ENCODE results near the gene ENAH.
"Not testable (repeated sequence)": the region's sequence is repeated elsewhere in the genome, so short reads cannot be mapped to it uniquely, and the experiment has no call there.

Gene ENAH

DNA sequence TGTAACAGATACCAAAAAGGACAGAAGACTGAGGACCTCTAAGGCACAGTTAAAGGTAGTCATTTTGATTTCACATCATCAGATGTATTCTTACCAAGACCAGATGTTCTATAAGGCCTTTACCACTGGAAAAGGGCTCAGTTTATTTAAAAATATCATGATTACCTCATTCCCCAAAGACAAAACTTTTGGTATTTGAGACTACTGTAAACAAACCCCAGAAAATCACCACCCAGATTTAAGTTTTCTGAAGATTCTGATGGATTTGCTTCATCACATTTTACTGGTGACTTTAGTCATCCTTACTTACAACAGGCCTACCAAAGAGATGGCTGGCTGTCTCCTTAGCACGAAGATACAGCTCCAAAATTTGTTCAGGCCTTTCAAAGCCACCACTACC lies 8.3 kb downstream of the ENAH start:
- no peak for DNase-seq

DNA sequence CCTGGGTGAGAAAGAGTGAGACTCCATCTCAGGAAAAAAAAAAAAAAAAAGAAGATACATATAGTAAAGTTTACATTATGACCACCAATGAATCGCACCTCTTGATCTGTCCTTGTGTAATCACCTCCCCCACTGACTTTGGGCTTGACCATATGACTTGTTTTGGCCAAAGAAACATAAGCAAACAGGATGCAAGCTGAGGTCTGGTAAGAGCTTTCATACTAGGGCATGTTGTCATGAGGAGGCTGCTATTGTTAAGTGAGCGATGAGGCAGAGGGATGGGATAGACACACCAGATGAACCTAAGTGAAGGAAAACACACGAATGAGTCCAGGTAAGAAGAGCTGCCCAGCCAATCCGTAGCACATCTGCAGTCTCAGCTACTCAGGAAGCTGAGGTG lies 10.7 kb downstream of the ENAH start:
- DNase-seq = no peak

DNA sequence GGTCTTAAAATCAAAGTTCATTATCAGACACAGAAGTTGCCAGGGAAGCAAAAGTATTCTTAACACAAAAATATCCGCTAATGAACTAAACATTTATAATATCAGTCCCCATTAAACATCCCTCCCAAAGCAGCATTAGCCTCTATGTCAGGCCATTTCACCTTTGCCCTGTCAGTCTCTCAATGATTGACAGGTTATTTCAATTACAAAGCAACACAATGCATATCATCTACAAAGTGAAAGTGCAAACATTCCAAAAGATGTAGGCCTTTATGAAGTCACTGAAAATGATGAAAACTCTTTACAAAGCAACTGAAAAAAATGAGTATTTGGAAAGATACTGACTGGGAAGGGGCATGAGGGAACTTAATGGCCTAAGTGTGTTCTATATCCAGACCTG lies 14.1 kb downstream of the ENAH start:
- no peak for DNase-seq

DNA sequence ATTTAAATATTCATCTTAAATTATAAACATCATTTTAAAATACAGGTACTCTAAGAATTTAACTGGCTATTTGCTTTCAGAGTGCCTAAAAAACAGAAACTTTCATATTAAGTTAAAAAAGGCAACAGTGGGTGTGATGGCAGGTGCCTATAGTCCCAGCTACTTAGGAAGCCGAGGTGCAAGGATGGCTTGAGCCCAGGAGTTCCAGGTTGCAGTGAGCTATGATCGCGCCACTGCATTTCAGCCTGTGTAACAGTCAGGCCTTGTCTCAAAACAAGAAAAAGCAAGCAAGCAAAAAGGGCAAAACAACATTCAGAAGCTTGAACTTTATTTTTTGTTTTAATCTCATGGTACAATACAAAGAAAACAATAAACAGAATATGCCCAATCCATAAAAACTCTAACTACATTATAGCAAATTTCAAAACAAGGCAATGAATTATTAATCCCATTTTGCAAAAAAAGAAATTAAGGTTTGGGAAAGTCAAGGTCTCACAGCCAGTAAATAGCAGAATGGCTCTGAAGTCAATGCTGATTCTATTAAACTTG lies 15.2 kb downstream of the ENAH start:
- no peak for DNase-seq

DNA sequence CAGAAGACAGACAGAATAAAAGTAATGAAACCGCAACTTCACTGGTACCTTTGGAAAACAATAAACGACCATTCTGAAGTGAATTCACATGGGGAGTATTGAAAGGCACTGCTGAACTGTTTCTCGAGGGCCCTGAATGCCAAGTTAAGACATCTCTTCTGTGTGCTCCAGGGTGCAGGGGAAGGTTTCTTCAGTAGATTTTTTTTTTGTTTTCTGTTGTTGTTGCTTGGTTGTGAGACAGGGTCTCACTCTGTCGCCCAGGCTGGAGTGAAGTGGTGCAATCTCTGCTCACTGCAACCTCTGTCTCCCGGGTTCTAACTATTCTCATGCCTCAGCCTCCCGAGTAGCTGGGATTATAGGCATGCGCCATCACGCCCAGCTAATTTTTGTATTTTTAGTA lies 15.9 kb downstream of the ENAH start:
- not testable (repeated sequence) for DNase-seq

DNA sequence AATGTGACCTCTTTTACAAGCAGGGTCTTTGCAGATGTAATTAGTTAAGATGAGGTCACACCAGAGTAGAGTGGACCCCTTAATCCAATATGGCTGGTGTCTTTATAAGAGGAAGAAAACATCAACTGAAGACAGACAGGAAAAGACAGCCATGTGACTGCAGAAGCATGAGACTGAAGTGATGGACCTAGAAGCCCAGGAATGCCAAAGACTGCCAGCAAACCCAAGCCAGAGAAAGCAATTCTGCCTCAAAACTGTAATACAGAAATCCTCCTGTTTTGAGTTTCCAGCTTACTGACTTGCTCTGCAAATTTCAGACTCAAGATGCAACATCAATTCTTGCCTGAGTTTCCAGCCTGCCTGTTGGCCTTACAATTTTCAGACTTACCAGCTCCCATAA lies 17.3 kb downstream of the ENAH start:
- no peak for DNase-seq

DNA sequence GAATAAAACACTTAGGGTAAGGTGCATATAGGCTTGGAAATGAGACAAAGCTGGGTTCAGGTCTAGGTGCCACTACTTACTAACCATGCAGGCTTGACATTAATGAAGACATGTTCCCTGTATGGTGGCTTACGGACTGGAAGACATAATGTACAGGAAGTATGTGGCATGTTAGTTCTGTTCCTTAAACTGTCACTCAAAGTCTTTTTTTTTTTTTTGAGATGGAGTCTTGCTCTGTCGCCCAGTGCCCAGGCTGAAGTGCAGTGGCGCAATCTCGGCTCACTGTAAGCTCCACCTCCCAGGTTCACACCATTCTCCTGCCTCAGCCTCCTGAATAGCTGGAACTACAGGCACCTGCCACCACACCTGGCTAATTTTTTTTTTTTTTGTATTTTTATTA lies 20.1 kb downstream of the ENAH start:
- peak in 1 of 4 experiments; percentile 6 for DNase-seq

DNA sequence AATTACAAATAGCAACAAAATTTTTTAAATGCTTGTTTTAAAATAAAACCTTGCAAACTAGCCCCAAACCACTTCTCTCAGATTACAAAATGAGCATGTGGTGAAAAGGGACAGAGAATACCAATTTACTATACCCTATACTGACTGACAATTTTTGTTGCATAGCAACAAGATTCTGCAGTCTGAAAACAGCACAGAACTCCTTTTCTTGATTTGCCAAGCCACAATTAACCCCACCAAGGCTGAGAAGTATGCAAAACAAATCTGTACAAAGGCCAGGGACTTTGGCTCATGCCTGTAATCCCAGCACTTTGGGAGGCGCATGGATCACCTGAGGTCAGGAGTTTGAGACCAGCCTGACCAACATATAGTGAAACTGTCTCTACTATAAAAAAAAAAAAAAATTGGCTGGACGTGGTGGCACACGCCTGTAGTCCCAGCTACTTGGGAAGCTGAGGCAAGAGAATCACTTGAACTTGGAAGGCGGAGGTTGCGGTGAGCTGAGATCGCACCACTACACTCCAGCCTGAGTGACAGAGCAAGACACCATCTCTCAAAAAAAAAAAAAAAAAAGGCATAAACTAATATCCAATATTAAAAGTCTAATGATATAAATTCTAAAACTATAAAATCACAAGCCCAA lies 21.8 kb downstream of the ENAH start:
- no peak for DNase-seq

DNA sequence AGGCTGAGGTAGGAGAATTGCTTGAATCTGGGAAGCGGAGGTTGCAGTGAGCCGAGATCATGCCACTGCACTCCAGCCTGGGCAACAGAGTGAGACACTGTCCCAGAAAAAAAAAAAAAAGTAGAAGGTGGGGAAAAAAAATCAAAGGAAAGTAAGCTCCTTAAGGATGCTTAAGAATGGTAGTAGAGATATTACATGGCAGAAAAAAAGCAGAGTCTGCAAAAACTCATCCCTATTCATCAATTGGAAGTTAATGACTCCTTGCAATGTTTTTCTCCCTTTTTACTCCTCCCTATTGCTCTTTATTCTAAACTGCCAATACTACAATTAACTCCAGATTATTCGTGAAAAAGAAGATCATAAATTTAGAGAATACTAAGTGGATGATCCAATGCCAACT lies 23.4 kb downstream of the ENAH start:
- DNase-seq = no peak

DNA sequence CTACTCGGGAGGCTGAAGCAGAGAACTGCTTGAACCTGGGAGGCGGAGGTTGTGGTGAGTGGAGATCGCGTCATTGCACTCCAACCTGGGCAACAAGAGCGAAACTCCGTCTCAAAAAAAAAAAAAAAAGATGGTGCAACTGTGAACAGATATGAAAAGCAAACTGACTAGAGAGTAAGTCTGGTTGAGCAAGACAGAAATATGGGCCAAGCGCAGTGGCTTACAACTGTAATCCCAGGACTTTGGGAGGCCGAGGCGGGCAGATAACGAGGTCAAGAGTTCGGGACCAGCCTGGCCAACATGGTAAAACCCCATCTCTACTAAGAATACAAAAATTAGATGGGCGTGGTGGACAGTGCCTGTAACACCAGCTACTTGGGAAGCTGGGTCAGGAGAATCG lies 24.1 kb downstream of the ENAH start:
- not testable (repeated sequence) for DNase-seq

DNA sequence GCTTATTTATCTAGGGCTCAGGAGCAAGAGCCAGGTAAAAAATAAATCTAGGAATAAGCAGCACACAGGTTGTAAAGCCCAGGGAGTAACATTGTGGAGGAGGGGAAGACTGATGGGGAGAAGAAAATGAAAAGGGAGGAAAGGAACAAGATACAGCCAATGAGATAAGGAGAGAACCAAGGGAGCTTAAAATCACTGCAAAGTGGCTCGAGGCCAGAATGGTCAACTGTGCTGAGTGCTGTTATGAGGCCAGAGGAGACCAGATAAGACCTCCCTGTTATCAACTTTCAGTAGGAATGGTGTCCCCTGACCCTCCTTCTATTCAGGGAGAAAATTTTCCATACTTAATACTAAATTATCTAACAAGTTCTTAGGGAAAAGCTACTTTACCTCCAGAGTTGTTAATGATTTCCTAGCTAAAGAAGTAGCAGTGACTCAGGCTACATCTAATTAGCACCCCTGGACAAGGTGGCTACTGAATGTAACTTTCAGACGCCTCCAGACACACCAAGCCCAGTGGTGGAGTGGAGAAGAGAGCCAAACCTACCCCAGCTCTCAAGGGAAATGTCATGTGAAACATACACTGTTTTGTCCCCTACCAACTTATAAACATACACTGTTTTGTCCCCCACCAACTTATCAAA lies 25.5 kb downstream of the ENAH start:
- no peak for DNase-seq

DNA sequence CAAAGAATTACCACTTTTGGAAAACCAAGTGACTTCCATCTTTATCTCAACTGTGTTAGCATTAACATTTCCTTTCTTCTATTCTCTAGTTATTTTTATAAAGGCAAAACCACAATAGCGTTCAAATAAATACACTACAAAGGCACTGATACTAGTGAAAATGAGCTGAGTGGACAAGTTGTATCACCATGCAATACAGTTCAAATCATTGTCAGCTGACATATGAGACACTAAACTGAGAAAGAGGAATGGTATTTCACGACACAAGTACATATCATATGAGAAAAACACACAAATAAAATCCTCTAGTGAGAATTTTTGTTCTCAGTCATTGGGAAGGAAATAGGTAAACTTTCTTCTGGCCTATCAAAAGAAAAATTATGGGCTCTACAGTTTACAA lies 26.2 kb downstream of the ENAH start:
- DNase-seq = no peak

DNA sequence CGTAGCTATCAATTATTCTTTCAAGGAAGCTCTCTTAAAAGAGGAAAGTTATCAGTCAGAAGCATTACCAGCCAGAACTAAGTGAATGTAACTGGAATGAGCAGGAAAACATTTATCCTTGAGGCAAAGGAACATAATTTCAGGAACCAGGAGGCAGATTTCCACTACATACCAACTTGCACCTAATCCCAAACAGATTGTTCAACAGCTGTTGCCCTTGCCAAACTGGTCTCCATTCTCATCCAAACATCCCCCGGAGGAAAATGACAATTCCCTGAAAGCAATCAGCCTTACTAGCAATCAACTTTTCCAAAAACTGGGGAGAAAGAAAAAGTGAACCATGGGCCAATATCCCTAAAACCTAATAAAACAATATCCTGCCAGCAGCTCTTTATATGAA lies 35.0 kb downstream of the ENAH start:
- DNase-seq = no peak

DNA sequence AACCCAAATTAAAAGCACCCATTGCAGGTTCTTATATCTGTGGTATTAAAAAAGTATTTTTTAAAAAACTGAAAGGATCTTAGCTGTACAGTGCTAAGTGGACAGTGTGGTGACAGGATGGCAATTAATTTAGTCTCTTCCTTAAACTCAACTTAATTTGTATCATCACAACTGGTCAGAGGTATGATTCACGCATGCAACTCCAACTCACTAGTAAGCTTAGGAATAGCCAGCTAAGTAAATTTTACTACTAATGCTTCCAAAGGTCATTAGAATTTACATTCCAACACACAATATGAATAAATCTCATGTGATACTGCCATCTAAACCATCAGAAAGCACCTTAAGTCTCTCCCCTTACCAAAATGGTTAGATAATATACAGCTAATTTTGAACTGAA lies 35.4 kb downstream of the ENAH start:
- no peak for DNase-seq

DNA sequence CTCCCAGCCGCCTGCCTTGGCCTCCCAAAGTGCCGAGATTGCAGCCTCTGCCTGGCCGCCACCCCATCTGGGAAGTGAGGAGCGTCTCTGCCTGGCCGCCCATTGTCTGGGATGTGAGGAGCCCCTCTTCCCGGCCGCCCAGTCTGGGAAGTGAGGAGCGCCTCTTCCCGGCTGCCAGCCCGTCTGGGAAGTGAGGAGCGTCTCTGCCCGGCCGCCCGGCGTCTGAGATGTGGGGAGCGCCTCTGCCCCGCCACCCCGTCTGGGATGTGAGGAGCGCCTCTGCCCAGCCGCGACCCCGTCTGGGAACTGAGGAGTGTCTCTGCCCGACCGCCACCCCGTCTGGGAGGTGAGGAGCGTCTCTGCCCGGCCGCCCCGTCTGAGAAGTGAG lies 37.5 kb downstream of the ENAH start:
- DNase-seq = not testable (repeated sequence)

DNA sequence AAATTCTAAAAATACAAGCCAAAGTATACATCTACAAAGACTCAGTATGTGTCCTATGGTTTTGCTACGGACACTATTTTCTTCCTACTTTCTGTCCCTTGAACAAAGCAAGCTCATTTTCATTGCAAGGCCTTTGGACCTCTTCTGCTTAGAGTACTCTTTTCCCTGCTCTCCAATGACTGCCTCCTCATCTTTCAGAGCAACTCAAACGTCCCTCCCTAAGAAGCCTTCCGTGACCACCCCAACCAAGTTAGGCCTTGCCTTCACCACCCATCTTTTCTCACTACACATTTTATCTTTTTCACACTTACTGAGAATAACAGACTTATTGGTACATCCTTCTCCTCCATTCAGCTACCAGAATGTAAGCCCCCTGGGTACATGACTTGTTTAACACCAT lies 39.9 kb downstream of the ENAH start:
- no peak for DNase-seq

DNA sequence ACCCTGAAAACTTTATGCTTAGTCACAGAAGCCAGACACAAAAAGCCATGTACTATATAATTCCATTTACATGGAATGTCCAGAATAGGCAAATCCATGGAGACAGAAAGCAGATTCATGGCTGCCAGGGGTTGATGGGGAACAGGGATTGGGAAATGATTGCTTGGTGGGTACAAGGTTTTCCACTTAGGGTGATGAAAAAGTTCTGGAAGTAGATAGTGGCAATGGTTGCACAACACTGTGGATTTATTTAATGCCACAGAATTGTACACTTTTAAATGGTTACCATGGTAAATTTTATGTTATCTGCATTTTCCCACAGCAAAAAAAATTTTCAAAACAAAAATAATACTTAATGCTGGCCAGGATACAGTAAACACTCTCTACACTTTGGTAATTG lies 40.6 kb downstream of the ENAH start:
- no peak for DNase-seq

DNA sequence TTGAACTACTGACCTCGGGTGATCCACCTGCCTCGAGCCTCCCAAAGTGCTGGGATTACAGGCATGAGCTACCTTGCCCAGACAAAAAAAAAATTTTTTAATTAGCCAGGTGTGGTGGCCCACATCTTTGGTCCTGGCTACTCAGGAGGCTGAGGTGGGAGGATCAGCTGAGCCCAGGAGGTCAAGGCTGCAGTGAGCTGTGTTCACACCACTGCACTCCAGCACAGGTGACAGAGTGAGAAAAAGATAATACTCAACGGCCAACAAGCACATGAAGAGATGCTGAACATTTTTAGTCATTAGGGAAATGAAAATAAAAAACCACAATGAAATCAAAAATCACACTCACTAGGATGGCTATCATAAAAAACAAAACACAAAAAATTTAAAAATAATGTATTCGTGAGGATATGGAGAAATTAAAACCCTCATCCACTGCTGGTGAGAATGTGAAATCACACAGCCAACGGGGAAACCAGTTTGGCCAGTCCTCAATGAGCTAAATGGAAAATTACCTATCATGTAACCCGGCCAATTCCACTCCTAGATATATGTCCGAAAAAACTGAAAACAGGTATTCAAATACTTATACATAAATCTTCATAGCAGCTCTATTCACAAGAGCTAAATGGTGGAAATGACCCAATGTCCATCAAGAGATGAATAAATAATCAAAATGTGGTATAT lies 41.2 kb downstream of the ENAH start:
- DNase-seq = no peak

DNA sequence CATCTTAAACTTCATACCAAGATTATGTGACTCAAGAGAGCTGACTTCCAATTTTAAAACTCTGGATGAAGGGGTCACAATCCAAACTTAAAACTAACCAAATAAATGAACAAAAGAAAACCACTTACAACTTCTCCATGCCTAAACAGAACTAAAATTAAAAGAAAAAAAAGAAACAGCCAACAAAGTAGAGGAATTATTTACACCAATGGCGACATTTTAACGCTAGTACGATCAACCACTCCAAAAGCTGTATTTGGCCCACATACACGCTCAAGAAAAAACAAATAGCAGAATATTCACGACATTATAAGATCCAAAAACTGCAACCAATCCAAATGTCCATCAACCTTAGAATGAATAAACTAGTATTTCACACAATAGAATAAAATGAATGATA lies 42.4 kb downstream of the ENAH start:
- no peak for DNase-seq

DNA sequence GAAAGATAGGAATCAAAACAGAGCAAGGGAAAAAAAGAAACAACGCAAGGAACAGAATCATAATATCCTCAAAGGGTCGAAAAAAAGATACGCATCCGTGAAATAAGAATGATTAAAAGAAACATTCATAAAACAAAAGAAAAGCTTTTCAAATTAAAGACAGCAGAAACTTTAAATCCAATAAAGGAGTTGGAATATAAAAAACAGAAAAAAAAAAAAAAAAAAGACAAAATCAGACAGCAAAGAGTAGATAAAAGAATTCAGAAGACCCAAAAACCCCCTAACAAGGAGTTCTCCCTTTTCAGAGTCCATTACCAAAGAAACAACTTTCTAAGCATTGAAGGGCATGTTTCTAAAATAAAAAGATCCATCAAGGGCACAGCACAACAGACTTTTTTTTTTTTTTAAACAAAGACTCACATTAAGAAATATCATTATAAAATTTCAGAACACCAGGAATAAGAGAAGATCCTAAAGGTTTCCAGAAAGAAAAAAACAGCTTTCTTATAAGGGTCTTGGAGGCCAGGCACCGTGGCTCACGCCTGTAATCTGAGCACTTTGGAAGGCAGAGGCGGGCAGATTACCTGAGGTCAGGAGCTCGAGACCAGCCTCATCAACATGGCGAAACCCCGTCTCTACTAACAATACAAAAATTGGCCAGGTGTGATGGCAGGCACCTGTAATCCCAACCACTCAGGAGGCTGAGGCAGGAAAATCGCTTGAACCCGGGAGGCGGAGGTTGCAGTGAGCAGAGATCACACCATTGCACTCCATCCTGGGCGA lies 44.7 kb downstream of the ENAH start:
- no peak for DNase-seq

DNA sequence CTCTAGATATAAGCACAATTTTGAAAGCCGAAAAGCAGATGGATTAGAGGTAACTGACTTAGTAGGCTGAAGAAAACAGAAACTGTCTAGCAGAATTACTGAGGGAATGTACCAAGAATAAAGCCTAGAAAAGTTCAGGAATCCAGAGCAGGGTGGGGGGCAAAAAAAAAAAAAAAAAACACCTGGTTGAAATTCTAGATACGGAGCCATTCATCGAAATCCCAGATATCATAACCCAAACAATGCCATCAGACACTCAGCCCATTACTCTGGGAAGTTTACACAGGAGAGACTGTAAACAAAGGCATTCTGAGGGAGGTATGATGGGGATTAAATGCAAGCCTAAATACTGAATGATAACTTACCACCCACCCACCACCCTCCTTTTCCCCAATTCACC lies 45.6 kb downstream of the ENAH start:
- no peak for DNase-seq

DNA sequence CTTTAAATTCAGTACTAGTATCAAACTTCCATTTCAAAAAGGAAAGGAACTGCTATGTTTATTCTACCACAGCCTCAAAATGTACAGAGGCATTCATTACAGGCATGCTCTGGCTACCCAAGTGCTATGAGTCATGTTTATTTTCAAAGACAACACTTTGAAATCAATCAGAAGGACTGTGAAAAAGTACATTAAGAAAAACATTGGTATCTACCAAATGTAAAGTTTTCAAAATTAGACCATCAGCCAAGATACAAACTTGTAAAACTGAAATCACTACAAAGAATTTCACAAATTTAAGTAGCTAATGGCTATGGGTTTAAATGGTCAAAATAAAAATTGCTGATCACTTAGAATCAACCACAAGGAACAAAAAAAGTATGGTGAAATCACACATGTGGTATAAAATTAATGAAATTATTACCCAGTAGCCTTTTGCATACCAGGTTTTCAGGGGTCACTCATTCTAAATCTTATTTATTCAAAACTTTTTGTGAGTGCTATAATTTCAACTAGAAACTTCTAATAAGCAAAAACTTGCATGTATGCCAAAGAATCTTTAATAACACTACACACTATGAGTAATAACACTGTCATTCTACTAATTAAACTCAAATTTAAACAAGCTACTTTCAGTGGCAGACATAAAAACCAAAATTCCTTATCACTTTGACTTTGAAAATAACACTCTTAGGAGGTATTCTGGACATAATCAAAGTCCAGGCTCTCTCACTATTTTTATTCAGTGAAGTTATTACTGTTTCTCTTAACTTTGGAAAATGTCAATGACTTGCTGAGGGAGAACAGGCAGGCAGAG lies 49.2 kb downstream of the ENAH start:
- peak in 2 of 4 experiments; percentile 2 to 6 for DNase-seq
